H1 (cell line): ENCODE data around the gene DOC2A. TPM values are rescaled to one million over a fixed set of nuclear protein-coding genes. Genes with fewer than 3 reads are reported as not detected.

Source experiments
- CTCF ChIA-PET: fragments of 300-600 bp; sonication (Branson Sonifier 250); formaldehyde crosslinking; loops from one replicate; lab custom pipeline; 2021; ENCODE audit not compliant: partially characterized antibody; lab: Charles Lee
- POLR2A ChIA-PET: fragments of 300-600 bp; sonication (Branson Sonifier 250); formaldehyde crosslinking; loops from one replicate; lab custom pipeline; 2021; ENCODE audit warnings: inconsistent platforms; ENCODE audit not compliant: partially characterized antibody; lab: Charles Lee
- DNase-seq, 2 experiments: peaks; one replicate each; pipeline versions ENCODE4 v3.0.0 to v3.0.0-alpha.2; 2010 to 2022; ENCODE audit warnings: low spot score in 2 of 2, low read depth in 1 of 2, mixed read lengths in 1 of 2
- FAIRE-seq: peaks from 2 replicates; lab custom pipeline; 2011; peaks lifted over from hg19 to GRCh38; lab: Jason Lieb, UNC
- H2AFZ ChIP-seq: 2 replicates; pipeline ENCODE4 v1.8.1; 2012; ENCODE audit warnings: low read length, inconsistent platforms
- H2AK5ac ChIP-seq: 2 replicates; pipeline ENCODE4 v1.6.1; 2013; ENCODE audit warnings: low read depth, low read length
- H2BK120ac ChIP-seq: replicated peaks from 2 replicates; pipeline ENCODE3; 2013; ENCODE audit warnings: low read depth, low read length, inconsistent platforms
- H2BK12ac ChIP-seq: 2 replicates; pipeline ENCODE4 v1.6.1; 2013; ENCODE audit warnings: low read depth, low read length
- H2BK15ac ChIP-seq: 2 replicates; pipeline ENCODE4 v1.6.1; 2013; ENCODE audit warnings: low read length
- H2BK20ac ChIP-seq: 2 replicates; pipeline ENCODE4 v1.6.1; 2013; ENCODE audit warnings: low read length
- H2BK5ac ChIP-seq: 2 replicates; pipeline ENCODE4 v1.6.1; 2013; ENCODE audit warnings: low read depth, low read length
- H3K14ac ChIP-seq: 2 replicates; pipeline ENCODE4 v1.6.1; 2013; ENCODE audit warnings: inconsistent platforms; ENCODE audit not compliant: insufficient read length
- H3K18ac ChIP-seq: 2 replicates; pipeline ENCODE4 v1.6.1; 2013; ENCODE audit warnings: low read length; ENCODE audit errors: extremely low read depth
- H3K23ac ChIP-seq: 2 replicates; pipeline ENCODE4 v1.6.1; 2013; ENCODE audit warnings: inconsistent platforms; ENCODE audit not compliant: insufficient read length
- H3K23me2 ChIP-seq: 2 replicates; pipeline ENCODE4 v1.6.1; 2013; ENCODE audit warnings: low read depth, low read length
- H3K27ac ChIP-seq: 2 replicates; pipeline ENCODE4 v1.6.1; 2011; ENCODE audit warnings: low read depth, low read length, inconsistent platforms
- H3K27me3 ChIP-seq, 4 experiments: replicated peaks in 1 of 4; 1 replicate in 1 of 4; 2 replicates in 3 of 4; pipeline versions ENCODE4 v1.6.1 to v1.8.1; 2011 to 2013; ENCODE audit warnings: low read length in 3 of 4, mild to moderate bottlenecking in 3 of 4, inconsistent platforms in 2 of 4, mixed read lengths in 2 of 4, moderate library complexity in 1 of 4; ENCODE audit not compliant: control insufficient read depth in 3 of 4, insufficient read depth in 3 of 4; ENCODE audit errors: extremely low read depth in 1 of 4
- H3K36me3 ChIP-seq, 4 experiments: 2 replicates each; pipeline versions ENCODE4 v1.6.1 to v1.8.1; 2011 to 2013; ENCODE audit warnings: mild to moderate bottlenecking in 4 of 4, low read length in 3 of 4, moderate library complexity in 2 of 4, control low read depth in 1 of 4, inconsistent platforms in 1 of 4; ENCODE audit not compliant: insufficient read depth in 4 of 4, control insufficient read depth in 2 of 4
- H3K4ac ChIP-seq: replicated peaks from 2 replicates; pipeline ENCODE3; 2013; ENCODE audit warnings: low read length, low read depth, mixed read lengths, inconsistent platforms; ENCODE audit not compliant: insufficient read length
- H3K4me1 ChIP-seq, 4 experiments: replicated peaks in 1 of 4; 1 replicate in 1 of 4; 2 replicates in 3 of 4; pipeline versions ENCODE4 v1.6.1 to v1.8.1; 2011 to 2013; ENCODE audit warnings: low read length in 3 of 4, inconsistent platforms in 2 of 4, mixed read lengths in 1 of 4; ENCODE audit not compliant: insufficient read depth in 4 of 4, control insufficient read depth in 3 of 4
- H3K4me2 ChIP-seq, 2 experiments: 2 replicates each; pipeline versions ENCODE4 v1.6.1 to v1.8.1; 2011 to 2013; ENCODE audit warnings: low read depth in 2 of 2, low read length in 2 of 2, control low read depth in 1 of 2, inconsistent platforms in 1 of 2, mild to moderate bottlenecking in 1 of 2; ENCODE audit not compliant: insufficient read depth in 1 of 2
- H3K4me3 ChIP-seq, 4 experiments: fragments of 200-600, 300-600 bp in 1 of 4; sonication (generic), shearing (Covaris generic), sonication (Bioruptor Twin) in 1 of 4; 2 replicates each; pipeline versions ENCODE4 v1.5.1 to v1.8.1; 2011 to 2016; ENCODE audit warnings: low read length in 4 of 4, low read depth in 3 of 4, control low read depth in 2 of 4, inconsistent platforms in 2 of 4, mild to moderate bottlenecking in 2 of 4, mixed read lengths in 1 of 4, moderate library complexity in 1 of 4; ENCODE audit not compliant: insufficient read depth in 2 of 4; ENCODE audit errors: extremely low read depth in 1 of 4
- H3K56ac ChIP-seq: replicated peaks from 2 replicates; pipeline ENCODE3; 2013; ENCODE audit warnings: low read depth, mild to moderate bottlenecking, mixed read lengths, low read length, inconsistent platforms; ENCODE audit not compliant: insufficient read length
- H3K79me1 ChIP-seq: 2 replicates; pipeline ENCODE4 v1.6.1; 2013; ENCODE audit warnings: low read depth, low read length, control low read depth
- H3K79me2 ChIP-seq, 2 experiments: 2 replicates each; pipeline versions ENCODE4 v1.6.1 to v1.8.1; 2012 to 2013; ENCODE audit warnings: low read length in 2 of 2, mild to moderate bottlenecking in 2 of 2, inconsistent platforms in 1 of 2; ENCODE audit not compliant: insufficient read depth in 2 of 2, control insufficient read depth in 1 of 2
- H3K9ac ChIP-seq, 4 experiments: replicated peaks in 1 of 4; 1 replicate in 1 of 4; 2 replicates in 3 of 4; pipeline versions ENCODE4 v1.6.1 to v1.8.1; 2011 to 2013; ENCODE audit warnings: low read depth in 3 of 4, low read length in 3 of 4, control low read depth in 2 of 4, mild to moderate bottlenecking in 2 of 4, moderate library complexity in 2 of 4, inconsistent platforms in 1 of 4; ENCODE audit errors: extremely low read depth in 1 of 4
- H3K9me3 ChIP-seq, 2 experiments: 2 replicates each; pipeline versions ENCODE4 v1.6.1 to v1.8.1; 2012 to 2013; ENCODE audit warnings: mild to moderate bottlenecking in 2 of 2, moderate library complexity in 2 of 2, control low read depth in 1 of 2, inconsistent platforms in 1 of 2, low read depth in 1 of 2, low read length in 1 of 2, mixed read lengths in 1 of 2; ENCODE audit not compliant: insufficient read depth in 2 of 2
- H4K20me1 ChIP-seq, 2 experiments: replicated peaks in 1 of 2; 2 replicates each; pipeline versions ENCODE3 to v1.8.1; 2011 to 2013; ENCODE audit warnings: inconsistent platforms in 2 of 2, low read length in 2 of 2, mild to moderate bottlenecking in 1 of 2; ENCODE audit not compliant: insufficient read depth in 2 of 2, control insufficient read depth in 1 of 2
- H4K5ac ChIP-seq: 2 replicates; pipeline ENCODE4 v1.6.1; 2013; ENCODE audit warnings: low read length, low read depth, mixed read lengths, inconsistent platforms; ENCODE audit not compliant: insufficient read length
- H4K8ac ChIP-seq: 2 replicates; pipeline ENCODE4 v1.8.0; 2013; ENCODE audit warnings: mild to moderate bottlenecking, moderate library complexity, low read length, inconsistent platforms; ENCODE audit not compliant: insufficient read depth; ENCODE audit errors: extremely low read depth
- H4K91ac ChIP-seq: replicated peaks from 2 replicates; pipeline ENCODE3; 2013; ENCODE audit warnings: low read length, mixed read lengths, inconsistent platforms; ENCODE audit not compliant: insufficient read length
- BACH1 ChIP-seq: IDR thresholded peaks from 2 replicates; pipeline ENCODE4 v1.6.1; 2012; ENCODE audit warnings: low read length, improper control_type of control experiment
- CHD2 ChIP-seq: IDR thresholded peaks from 2 replicates; pipeline ENCODE4 v1.6.1; 2012; ENCODE audit warnings: low read length, improper control_type of control experiment
- KDM5A ChIP-seq: fragments of 200-600 bp; IDR thresholded peaks from 2 replicates; pipeline ENCODE4 v1.7.1; 2012; ENCODE audit warnings: mild to moderate bottlenecking, low read length, inconsistent platforms, mixed read lengths
- MAFK ChIP-seq: IDR thresholded peaks from 2 replicates; pipeline ENCODE4 v1.6.1; 2012; ENCODE audit warnings: low read depth, mild to moderate bottlenecking, improper control_type of control experiment, low read length
- NANOG ChIP-seq: IDR thresholded peaks from 2 replicates; pipeline ENCODE4 v1.6.1; 2011; ENCODE audit warnings: low read length, low read depth, mild to moderate bottlenecking, inconsistent platforms; ENCODE audit not compliant: insufficient read depth, poor library complexity, severe bottlenecking
- POLR2A ChIP-seq, 2 experiments: IDR thresholded peaks; 1 replicate in 1 of 2; 2 replicates in 1 of 2; pipeline ENCODE4 v1.6.1; 2011; ENCODE audit warnings: low read depth in 2 of 2, low read length in 2 of 2, mild to moderate bottlenecking in 2 of 2; ENCODE audit errors: control extremely low read depth in 1 of 2
- RAD21 ChIP-seq, 2 experiments: IDR thresholded peaks in 1 of 2; conservative IDR thresholded peaks in 1 of 2; 2 replicates each; pipeline ENCODE4 v1.6.1; 2011; ENCODE audit warnings: low read depth in 2 of 2, low read length in 2 of 2, improper control_type of control experiment in 1 of 2, inconsistent platforms in 1 of 2, mild to moderate bottlenecking in 1 of 2, moderate library complexity in 1 of 2
- SAP30 ChIP-seq: fragments of 300-600 bp; sonication (generic); IDR thresholded peaks from 2 replicates; pipeline ENCODE4 v1.7.1; 2012; ENCODE audit warnings: low read length, moderate library complexity, mild to moderate bottlenecking, inconsistent platforms; ENCODE audit not compliant: insufficient read depth, insufficient replicate concordance
- SUZ12 ChIP-seq: fragments of 200-600 bp; sonication (generic); IDR thresholded peaks from 2 replicates; pipeline ENCODE4 v1.6.1; 2012; ENCODE audit warnings: mild to moderate bottlenecking, inconsistent platforms, low read length, moderate library complexity, mixed read lengths
- TCF12 ChIP-seq: IDR thresholded peaks from 2 replicates; pipeline ENCODE4 v1.6.1; 2011; ENCODE audit warnings: low read depth, mild to moderate bottlenecking, low read length
- YY1 ChIP-seq: IDR thresholded peaks from 2 replicates; pipeline ENCODE4 v1.6.1; 2011; ENCODE audit warnings: low read depth, mild to moderate bottlenecking, low read length
- WGBS, 2 experiments: shearing (Covaris generic) in 1 of 2; methylation state at CpG; one replicate each; pipeline versions ENCODE4 v1.1.6 to v1.1.7; 2013 to 2015; ENCODE audit warnings: low lambda C conversion rate in 2 of 2, mixed read lengths in 2 of 2, inconsistent platforms in 1 of 2, low coverage in 1 of 2, missing lambda C conversion rate in 1 of 2; ENCODE audit not compliant: insufficient replicate concordance in 2 of 2, insufficient coverage in 1 of 2, insufficient read length in 1 of 2; ENCODE audit errors: extremely low coverage in 1 of 2, missing lambda C conversion rate in 1 of 2; 5-methylcytosine and 5-hydroxymethylcytosine counted together
- polyA plus RNA-seq, 7 experiments: library from polyadenylated mRNA; depleted of rRNA in 3 of 7; stranded (reverse) in 5 of 7; unstranded in 2 of 7; fragments of >200 nt in 5 of 7; fragments of 200-250 nt in 2 of 7; gene quantifications; 1 replicate in 5 of 7; 2 replicates in 1 of 7; 4 replicates in 1 of 7; pipeline versions ENCODE4 v1.2.1 to v1.2.3, GENCODE V29; 2011 to 2013; ENCODE audit warnings: missing spikeins in 2 of 7, mixed read lengths in 2 of 7
- total RNA-seq: library from RNA; stranded (reverse); fragmentation: NEBNext Ultra II Directional; extraction: Animal tissue kit (Norgen Biotek cat#: 25700); gene quantifications from 2 replicates; pipeline ENCODE4 v1.2.1, GENCODE V29; 2021

The DOC2A gene
- total and polyA plus RNA-seq, 2 of the 8 experiments (the other 6 are each of a cell fraction or from before 2014, with no cell fraction given), result 13.9 to 20.7 TPM

DNA sequence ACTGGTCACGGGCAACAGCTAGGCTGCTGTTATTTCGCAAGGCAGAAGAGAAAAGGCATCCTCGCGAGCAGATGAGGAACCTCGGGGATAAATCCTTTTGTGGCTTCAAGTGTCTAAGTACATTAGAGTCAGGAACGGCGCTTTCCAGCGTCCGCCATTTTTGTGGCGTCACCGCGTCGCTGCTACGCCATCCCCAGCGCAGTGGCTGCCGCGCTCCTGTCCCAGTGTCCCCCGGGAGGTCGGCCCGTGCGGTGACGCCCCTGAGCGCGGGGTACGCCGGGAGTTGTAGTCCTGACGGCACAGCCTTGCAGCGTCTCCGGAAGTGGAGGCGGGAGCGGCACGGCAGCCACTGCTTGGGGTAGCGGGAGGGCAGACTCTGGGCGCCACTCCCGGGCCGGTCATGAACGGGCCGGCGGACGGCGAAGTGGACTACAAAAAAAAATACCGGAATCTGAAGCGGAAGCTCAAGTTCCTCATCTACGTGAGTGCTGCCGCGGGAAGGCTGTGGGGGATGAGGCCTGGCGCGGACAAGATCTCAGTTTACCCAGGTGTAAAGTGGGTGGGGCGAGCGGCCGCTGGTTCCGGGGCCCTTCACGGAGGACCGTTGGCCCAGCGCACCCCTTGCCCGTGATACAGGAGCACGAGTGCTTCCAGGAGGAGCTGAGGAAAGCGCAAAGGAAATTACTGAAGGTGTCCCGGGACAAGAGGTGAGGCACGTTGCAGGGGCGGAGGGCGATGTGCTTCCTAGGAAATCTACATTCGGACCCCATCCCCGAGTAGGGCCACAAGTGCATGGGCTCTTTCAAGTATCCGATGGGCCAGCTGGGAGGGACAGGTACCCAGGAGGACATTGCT is 14.7 kb downstream of the DOC2A start, which contains the start of gene INO80E:
Gene INO80E, plus strand, starts transcription at position 331 of the 855 bp plus-strand sequence. Its CDS starts 70 bp downstream, at position 401.
- Histone ChIP-seq H2BK5ac (peak within 1 kb of the TSS; percentile 81), H2BK15ac (peak within 1 kb of the TSS; percentile 77; the same call in 1 of the 2 replicates), H3K23ac (no peak within 1 kb of the TSS), H2BK20ac (no peak within 1 kb of the TSS), H3K79me1 (peaks cover 3% of the 10 kb centered on the region; the same call in 1 of the 2 replicates), H3K79me2 (peaks cover 0 to 7% of the 10 kb centered on the region in 2 experiments; a peak in 1 of 4 replicates), H3K18ac (peak within 1 kb of the TSS; percentile 97), H2AK5ac (no peak within 1 kb of the TSS), H3K9ac (peak within 1 kb of the TSS; percentile 70 to 86 (median 78)), H4K5ac (peak within 1 kb of the TSS; percentile 85), H4K20me1 (peaks cover 0 to 4% of the 10 kb centered on the region in 2 experiments), H3K4me1 (peaks cover 0 to 10% (median 4%) of the 10 kb centered on the region in 4 experiments; a peak in 6 of 7 replicates), H3K9me3 (no peaks in the 10 kb centered on the region), H3K4me2 (peak within 1 kb of the TSS; percentile 78 to 92), H3K23me2 (peaks cover 9% of the 10 kb centered on the region; the same call in 1 of the 2 replicates), H2AFZ (peak within 1 kb of the TSS; percentile 86), H3K4me3 (peak within 1 kb of the TSS; percentile 75 to 91 (median 80)), H4K91ac (peak within 1 kb of the TSS; percentile 87), H3K27me3 (no peaks in the 10 kb centered on the region), H3K27ac (peak within 1 kb of the TSS; percentile 86), H3K14ac (no peak within 1 kb of the TSS), H3K4ac (peak within 1 kb of the TSS; percentile 27), H2BK120ac (no peak within 1 kb of the TSS), H4K8ac (peak within 1 kb of the TSS; percentile 93), H2BK12ac (peak within 1 kb of the TSS; percentile 10; the same call in 1 of the 2 replicates), H3K56ac (peak within 1 kb of the TSS; percentile 75), H3K36me3 (peaks cover 0 to 11% (median under 1%) of the 10 kb centered on the region in 4 experiments; a peak in 6 of 8 replicates)
- ChIA-PET POLR2A (interaction anchor here (0.7 to 5.5 kb wide), 18 partner anchors 10 to 286 kb away, joined by 3 to 34 read pairs (median 4); partner anchors contain the start of genes ALDOA, DOC2A, KCTD13 and PRRT2), CTCF (interaction anchor here (0.6 to 1.6 kb wide), 4 partner anchors 10 to 40 kb away, joined by 3 to 5 read pairs (median 4); no protein-coding TSS in a partner anchor)
- 2% methylated on average over 57 of the region's 65 CpGs; no CpG with 5 or more reads in 1 of the 2 experiments for WGBS, 2 experiments
- DNase-seq (peak; percentile 90 to 98), FAIRE-seq (no peak)
- peak; percentile 38 for TF ChIP-seq SAP30
- no peak for TF ChIP-seq SUZ12
- no peak for TF ChIP-seq POLR2A (IDR thresholded peaks at IDR 0.05; ENCODE audit: control extremely low read depth in 1 of 2, low read depth in 2 of 2, low read length in 2 of 2)
- peak; percentile 72 for TF ChIP-seq KDM5A
- TF ChIP-seq BACH1, result no peak
- 0 out of 2 replicates have a peak, but pooled peaks have one; percentile 15 for TF ChIP-seq CHD2
- no peak for TF ChIP-seq MAFK
- TF ChIP-seq NANOG, result no peak
- no peak for TF ChIP-seq TCF12
- TF ChIP-seq YY1, result peak; percentile 96
- no peak for TF ChIP-seq RAD21 (IDR thresholded peaks at IDR 0.05 in 1 of 2, conservative IDR thresholded peaks at IDR 0.05 in 1 of 2; ENCODE audit: low read depth in 2 of 2, low read length in 2 of 2)
